Neuronal stem cell (in vitro differentiated cells): ENCODE measurements around the gene TDRD9.

Source experiments
- DNase-seq: peaks from one replicate; pipeline ENCODE4 v3.0.0-alpha.2; 2013; ENCODE audit warnings: low spot score
- H2AFZ ChIP-seq: one replicate; pipeline ENCODE4 v1.6.1; 2013; ENCODE audit warnings: mild to moderate bottlenecking, low read length, inconsistent platforms
- H2AK5ac ChIP-seq: 2 replicates; pipeline ENCODE4 v1.6.1; 2013; ENCODE audit warnings: low read depth, mild to moderate bottlenecking, inconsistent platforms, low read length, moderate library complexity, mixed read lengths
- H2BK120ac ChIP-seq: 2 replicates; pipeline ENCODE4 v1.6.1; 2013; ENCODE audit warnings: low read depth, mild to moderate bottlenecking, inconsistent platforms, low read length, moderate library complexity, mixed read lengths
- H2BK12ac ChIP-seq: one replicate; pipeline ENCODE4 v1.6.1; 2013; ENCODE audit warnings: low read length, inconsistent platforms
- H2BK15ac ChIP-seq: 2 replicates; pipeline ENCODE4 v1.6.1; 2013; ENCODE audit warnings: mild to moderate bottlenecking, low read length, inconsistent platforms, mixed read lengths
- H2BK5ac ChIP-seq: one replicate; pipeline ENCODE4 v1.6.1; 2013; ENCODE audit warnings: inconsistent platforms, mild to moderate bottlenecking, low read length, moderate library complexity
- H3K14ac ChIP-seq: one replicate; pipeline ENCODE4 v1.6.1; 2013; ENCODE audit warnings: low read length, inconsistent platforms
- H3K18ac ChIP-seq: 2 replicates; pipeline ENCODE4 v1.6.1; 2013; ENCODE audit warnings: low read length, inconsistent platforms
- H3K23ac ChIP-seq: 2 replicates; pipeline ENCODE4 v1.6.1; 2013; ENCODE audit warnings: low read depth, mild to moderate bottlenecking, mixed read lengths, low read length, inconsistent platforms; ENCODE audit not compliant: poor library complexity
- H3K27ac ChIP-seq: replicated peaks from 3 replicates; pipeline ENCODE4 v1.5.1; 2013; ENCODE audit warnings: low read length, inconsistent platforms
- H3K27me3 ChIP-seq, 3 experiments: 2 replicates each; pipeline ENCODE4 v1.6.1; 2013; ENCODE audit warnings: low read length in 3 of 3, mild to moderate bottlenecking in 2 of 3, inconsistent platforms in 1 of 3, low read depth in 1 of 3, mixed read lengths in 1 of 3, moderate library complexity in 1 of 3; ENCODE audit not compliant: control insufficient read depth in 3 of 3, insufficient read depth in 3 of 3
- H3K36me3 ChIP-seq, 2 donors: replicated peaks in 1 of 2; 2 replicates each; pipeline ENCODE4 v1.6.1; 2013; ENCODE audit warnings: low read length in 2 of 2; ENCODE audit not compliant: control insufficient read depth in 2 of 2, insufficient read depth in 2 of 2
- H3K4ac ChIP-seq: 2 replicates; pipeline ENCODE4 v1.6.1; 2013; ENCODE audit warnings: inconsistent platforms, mild to moderate bottlenecking, low read length, moderate library complexity
- H3K4me1 ChIP-seq, 2 donors: 1 replicate in 1 of 2; 2 replicates in 1 of 2; pipeline ENCODE4 v1.6.1; 2013; ENCODE audit warnings: low read length in 2 of 2, low read depth in 1 of 2; ENCODE audit not compliant: control insufficient read depth in 2 of 2, insufficient read depth in 1 of 2
- H3K4me2 ChIP-seq: one replicate; pipeline ENCODE4 v1.6.1; 2013; ENCODE audit warnings: mild to moderate bottlenecking, low read length, inconsistent platforms; ENCODE audit not compliant: insufficient read depth, poor library complexity, severe bottlenecking
- H3K4me3 ChIP-seq, 2 donors: 2 replicates each; pipeline ENCODE4 v1.5.1; 2013; ENCODE audit warnings: low read length in 2 of 2, mild to moderate bottlenecking in 2 of 2, inconsistent platforms in 1 of 2, moderate library complexity in 1 of 2
- H3K79me1 ChIP-seq: one replicate; pipeline ENCODE4 v1.6.1; 2013; ENCODE audit warnings: low read depth, mild to moderate bottlenecking, inconsistent platforms, low read length, moderate library complexity
- H3K9ac ChIP-seq: one replicate; pipeline ENCODE4 v1.6.1; 2013; ENCODE audit warnings: mild to moderate bottlenecking, low read depth, low read length, inconsistent platforms; ENCODE audit not compliant: poor library complexity
- H3K9me3 ChIP-seq, 2 donors: replicated peaks in 1 of 2; 2 replicates each; pipeline versions ENCODE3 to v1.6.1; 2013; ENCODE audit warnings: low read length in 2 of 2, mild to moderate bottlenecking in 2 of 2, inconsistent platforms in 1 of 2, low read depth in 1 of 2, mixed read lengths in 1 of 2, moderate library complexity in 1 of 2; ENCODE audit not compliant: control insufficient read depth in 2 of 2, insufficient read depth in 1 of 2
- H4K8ac ChIP-seq: one replicate; pipeline ENCODE4 v1.6.1; 2013; ENCODE audit warnings: low read depth, mild to moderate bottlenecking, inconsistent platforms, low read length, moderate library complexity
- H4K91ac ChIP-seq: one replicate; pipeline ENCODE4 v1.6.1; 2013; ENCODE audit warnings: low read length, low read depth, mild to moderate bottlenecking, inconsistent platforms; ENCODE audit not compliant: poor library complexity
- whole genome bisulfite sequencing, 2 donors: extraction: QIAGEN DNeasy Blood & Tissue Kit; methylation state at CpG; one replicate each; pipeline ENCODE4 v1.1.7; 2013; ENCODE audit warnings: missing lambda C conversion rate in 2 of 2, mixed read lengths in 1 of 2; ENCODE audit not compliant: insufficient read length in 2 of 2, insufficient replicate concordance in 1 of 2; ENCODE audit errors: extremely low coverage in 2 of 2; 5-methylcytosine and 5-hydroxymethylcytosine counted together

TDRD9 gene

DNA sequence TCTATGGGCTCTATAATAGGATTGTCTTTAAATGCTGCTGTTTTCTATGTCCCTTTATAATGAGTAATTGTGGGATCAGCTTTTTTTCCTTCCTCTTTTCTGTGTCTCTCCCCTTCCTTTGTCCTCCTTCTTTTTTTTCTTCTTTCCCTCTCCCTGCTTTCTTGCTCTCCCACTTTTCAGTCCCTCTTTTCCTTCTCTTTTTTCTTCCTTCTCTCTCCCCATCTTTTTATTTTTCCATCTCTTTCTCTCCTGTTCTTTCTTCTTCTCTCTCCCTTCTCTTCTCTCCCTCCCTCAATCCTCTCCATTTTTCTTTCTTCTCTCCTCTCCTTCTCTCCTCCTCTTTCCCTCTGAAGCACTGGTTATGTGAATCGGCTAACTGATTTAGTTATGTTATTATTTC, 76.6 kb downstream of the TDRD9 start:
- Histone ChIP-seq H2BK5ac (no peak overlapping the region), H4K91ac (no peak overlapping the region), H3K36me3 (no peaks in the 10 kb centered on the region), H4K8ac (no peak overlapping the region), H3K9me3 (no peaks in the 10 kb centered on the region), H3K4me3 (no peak overlapping the region), H3K4me1 (no peaks in the 10 kb centered on the region), H2BK15ac (no peak overlapping the region), H3K79me1 (no peaks in the 10 kb centered on the region), H3K27me3 (peaks cover 0 to 12% (median 0%) of the 10 kb centered on the region in 3 experiments), H3K23ac (no peak overlapping the region), H3K4me2 (no peak overlapping the region), H3K4ac (no peak overlapping the region), H2BK12ac (no peak overlapping the region), H2AFZ (no peak overlapping the region), H3K27ac (no peak overlapping the region), H3K18ac (no peak overlapping the region), H3K14ac (no peak overlapping the region), H2BK120ac (no peak overlapping the region), H3K9ac (no peak overlapping the region), H2AK5ac (no peak overlapping the region)
- WGBS, 2 donors, result no CpG with 5 or more reads among the region's 1 CpG
- DNase-seq, result no peak

DNA sequence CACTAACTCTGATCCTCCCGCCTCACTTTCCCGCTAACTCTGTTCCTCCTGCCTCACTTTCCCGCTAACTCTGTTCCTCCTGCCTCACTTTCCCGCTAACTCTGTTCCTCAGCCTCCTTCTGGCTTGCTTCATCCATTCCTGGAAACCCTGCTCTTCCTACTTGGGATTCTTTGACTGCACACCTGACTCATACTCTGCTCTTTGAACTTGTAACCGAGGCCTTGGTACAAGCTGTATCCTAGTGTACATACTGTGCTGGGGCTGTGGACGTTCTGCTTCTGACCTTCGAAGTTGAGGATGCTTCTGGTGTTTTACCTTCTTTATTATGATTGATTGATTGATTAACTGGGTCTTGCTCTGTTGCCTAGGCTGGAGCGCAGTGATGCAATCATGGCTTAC, 77.2 kb downstream of the TDRD9 start:
- Histone ChIP-seq H3K36me3 (no peaks in the 10 kb centered on the region), H4K8ac (no peak overlapping the region), H2AFZ (no peak overlapping the region), H3K79me1 (no peaks in the 10 kb centered on the region), H2BK5ac (no peak overlapping the region), H2AK5ac (no peak overlapping the region), H2BK15ac (no peak overlapping the region), H3K27me3 (peaks cover 0 to 10% (median 0%) of the 10 kb centered on the region in 3 experiments), H2BK12ac (no peak overlapping the region), H3K27ac (no peak overlapping the region), H3K4me1 (no peaks in the 10 kb centered on the region), H3K14ac (no peak overlapping the region), H3K18ac (no peak overlapping the region), H3K9me3 (no peaks in the 10 kb centered on the region), H4K91ac (no peak overlapping the region), H3K9ac (no peak overlapping the region), H3K4ac (no peak overlapping the region), H3K23ac (no peak overlapping the region), H2BK120ac (no peak overlapping the region), H3K4me2 (no peak overlapping the region), H3K4me3 (no peak overlapping the region)
- no CpG with 5 or more reads among the region's 8 CpGs for WGBS, 2 donors
- DNase-seq, result no peak

DNA sequence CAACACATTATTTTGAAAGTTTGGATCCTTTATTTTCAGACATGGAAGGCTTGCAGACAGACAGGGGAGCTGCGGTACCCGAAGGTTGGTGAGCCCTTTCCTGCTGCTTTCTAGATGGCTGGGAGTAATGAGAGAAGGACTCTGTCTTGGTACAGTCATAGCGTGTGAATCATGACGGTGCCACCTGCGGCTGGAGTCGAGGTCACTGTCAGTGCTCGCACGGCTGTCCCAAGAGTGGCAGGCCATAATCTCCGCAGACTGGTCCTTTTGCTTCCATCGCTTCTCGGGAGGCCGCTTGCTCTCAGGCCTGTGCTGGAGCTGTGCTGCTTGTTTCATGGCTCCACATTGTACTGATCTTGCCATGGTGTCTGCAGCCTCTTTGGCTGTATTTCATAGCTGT, 78.9 kb downstream of the TDRD9 start:
- Histone ChIP-seq H2BK15ac (no peak overlapping the region), H3K18ac (peak overlapping the region; percentile 52), H4K8ac (no peak overlapping the region), H3K4ac (no peak overlapping the region), H2AFZ (no peak overlapping the region), H3K27ac (no peak overlapping the region), H2BK12ac (no peak overlapping the region), H4K91ac (no peak overlapping the region), H3K9me3 (no peaks in the 10 kb centered on the region), H3K27me3 (peaks cover 0 to 10% (median 0%) of the 10 kb centered on the region in 3 experiments), H3K79me1 (peaks cover 2% of the 10 kb centered on the region), H2BK5ac (no peak overlapping the region), H3K36me3 (no peaks in the 10 kb centered on the region), H2BK120ac (no peak overlapping the region), H3K4me3 (peak overlapping the region in 1 of 2 donors; percentile 68), H3K4me2 (no peak overlapping the region), H3K23ac (no peak overlapping the region), H3K14ac (peak overlapping the region; percentile 63), H2AK5ac (no peak overlapping the region), H3K4me1 (no peaks in the 10 kb centered on the region), H3K9ac (no peak overlapping the region)
- WGBS, 2 donors, result no CpG with 5 or more reads among the region's 12 CpGs
- no peak for DNase-seq

DNA sequence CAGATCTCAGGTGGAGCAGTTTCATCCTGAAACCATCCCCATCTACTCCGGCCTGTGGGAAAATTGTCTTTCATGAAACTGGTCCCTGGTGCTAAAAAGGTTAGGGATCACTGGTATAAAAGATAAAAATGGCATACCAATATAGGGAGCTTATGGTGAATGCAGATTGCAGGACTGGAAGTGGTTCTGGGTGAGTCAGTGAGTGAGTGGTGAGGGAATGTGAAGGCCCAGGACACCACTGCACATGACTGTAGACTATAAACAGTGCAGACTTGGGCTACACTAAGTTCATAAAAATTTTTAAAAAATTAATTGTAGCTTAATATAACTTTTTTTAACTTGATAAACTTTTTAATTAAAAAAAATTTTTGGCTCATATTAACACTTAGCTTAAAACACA, 81.0 kb downstream of the TDRD9 start:
- no CpG with 5 or more reads among the region's 1 CpG for WGBS, 2 donors
- H3K9ac ChIP-seq, result no peak overlapping the region
- H3K14ac ChIP-seq, result no peak overlapping the region
- peaks cover 0 to 10% (median 0%) of the 10 kb centered on the region in 3 experiments for H3K27me3 ChIP-seq
- H3K4me1 ChIP-seq, result no peaks in the 10 kb centered on the region
- no peak overlapping the region for H2AK5ac ChIP-seq
- no peak for DNase-seq
- H3K4me2 ChIP-seq, result no peak overlapping the region
- no peak overlapping the region for H2BK15ac ChIP-seq
- peaks cover 2% of the 10 kb centered on the region for H3K79me1 ChIP-seq
- H3K4ac ChIP-seq, result no peak overlapping the region
- no peak overlapping the region for H3K23ac ChIP-seq
- H2BK5ac ChIP-seq, result no peak overlapping the region
- H3K18ac ChIP-seq, result no peak overlapping the region
- H3K4me3 ChIP-seq, result no peak overlapping the region
- no peak overlapping the region for H2BK12ac ChIP-seq
- H3K36me3 ChIP-seq, result no peaks in the 10 kb centered on the region
- no peak overlapping the region for H2AFZ ChIP-seq
- H3K27ac ChIP-seq, result no peak overlapping the region
- H3K9me3 ChIP-seq, result no peaks in the 10 kb centered on the region
- H2BK120ac ChIP-seq, result no peak overlapping the region
- no peak overlapping the region for H4K91ac ChIP-seq
- no peak overlapping the region for H4K8ac ChIP-seq
